GM19043 (cell line): ENCODE measurements around the gene TNN.

ENCODE experiments used
- ATAC-seq: cut with Tn5 transposase; IDR thresholded peaks from one replicate; pipeline ENCODE4 v1.9.1; 2021; ENCODE audit warnings: low read depth; ENCODE audit not compliant: unreplicated experiment

TNN gene

GRCh38 chr1:175145899-175146528 lies 78.4 kb downstream of the TNN start:
- ATAC-seq = no peak

- peak; percentile 50 for ATAC-seq
These were observed 79.0 kb downstream of the TNN start for GRCh38 chr1:175146529-175147213.

GRCh38 chr1:175147569-175147968 lies 79.9 kb downstream of the TNN start:
- ATAC-seq = no peak

GRCh38 chr1:175148068-175148467 lies 80.4 kb downstream of the TNN start:
- no peak for ATAC-seq

DNA sequence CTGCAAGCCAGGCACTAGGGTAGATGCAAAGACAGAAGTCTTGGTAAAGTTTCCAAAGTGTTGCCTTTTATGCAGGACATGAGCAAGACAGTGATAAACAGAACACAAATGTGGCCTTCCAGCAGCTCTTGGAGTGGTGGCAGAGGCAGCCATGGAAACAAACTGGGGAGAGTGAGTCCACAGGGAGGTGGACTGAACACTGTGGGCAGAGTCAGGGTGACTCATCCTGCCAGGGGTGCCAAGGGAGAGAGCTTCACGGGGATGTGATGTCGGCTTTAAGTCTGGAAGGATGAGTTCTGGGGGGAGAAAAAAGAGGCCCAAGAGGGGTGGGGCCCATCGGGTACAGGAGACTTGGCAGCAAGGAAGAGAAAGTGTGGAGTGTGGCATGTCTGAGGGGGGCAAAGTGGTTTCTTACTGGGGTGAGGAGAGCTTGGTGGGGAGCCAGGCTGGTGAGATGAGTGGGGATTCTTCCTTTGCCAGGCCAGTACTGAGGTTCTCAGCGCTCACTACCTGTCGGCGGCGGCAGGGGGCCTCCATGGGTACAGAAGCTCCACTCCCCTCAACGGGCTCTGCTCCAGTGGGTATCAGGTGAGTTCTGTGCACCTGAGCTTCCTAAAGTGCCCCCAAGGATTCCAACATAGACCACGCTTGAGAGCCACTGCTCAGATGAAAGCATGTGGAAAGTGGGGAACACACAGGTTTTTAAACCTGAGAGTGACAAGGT lies 83.1 kb downstream of the TNN start:
- no peak for ATAC-seq

GRCh38 chr1:175152006-175152652 lies 84.5 kb downstream of the TNN start:
- peak; percentile 61 for ATAC-seq

DNA sequence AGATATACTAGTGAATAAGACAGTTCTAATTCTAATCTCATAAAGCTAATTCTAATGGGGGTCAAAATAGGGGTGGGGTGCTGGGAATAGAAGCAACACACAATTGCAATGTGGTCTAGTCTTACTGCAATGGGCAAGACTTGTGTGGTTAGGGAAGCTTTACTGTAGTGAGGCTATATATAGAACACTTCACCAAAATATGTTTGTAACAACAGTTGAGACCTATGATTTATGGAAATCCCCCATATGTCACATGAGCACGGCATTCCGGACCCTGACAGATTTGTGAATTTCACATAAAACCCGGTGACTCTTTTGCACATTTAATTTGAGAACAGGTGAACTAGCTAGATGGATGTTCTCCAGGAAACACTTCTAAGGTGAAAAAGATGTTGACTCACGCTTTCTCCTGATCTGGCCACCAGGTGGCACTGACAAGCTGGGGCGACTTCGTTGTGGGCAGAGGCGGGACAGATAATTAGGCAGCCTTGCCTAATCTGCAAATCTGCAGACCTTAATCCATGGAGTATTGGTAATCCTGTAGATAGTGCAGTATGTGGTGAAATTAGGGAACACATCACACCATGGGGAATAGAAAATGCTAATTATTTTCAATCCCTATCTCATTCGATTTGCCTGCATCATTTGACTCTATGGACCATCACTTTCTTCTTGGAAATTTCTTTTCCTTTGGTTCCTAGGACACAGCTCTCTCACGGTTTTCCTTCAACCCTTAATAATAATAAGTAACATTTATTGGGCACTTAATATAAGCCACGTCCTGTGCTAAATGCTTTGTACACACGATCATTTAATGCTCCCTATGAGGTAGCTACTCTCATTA lies 87.2 kb downstream of the TNN start:
- ATAC-seq = no peak

DNA sequence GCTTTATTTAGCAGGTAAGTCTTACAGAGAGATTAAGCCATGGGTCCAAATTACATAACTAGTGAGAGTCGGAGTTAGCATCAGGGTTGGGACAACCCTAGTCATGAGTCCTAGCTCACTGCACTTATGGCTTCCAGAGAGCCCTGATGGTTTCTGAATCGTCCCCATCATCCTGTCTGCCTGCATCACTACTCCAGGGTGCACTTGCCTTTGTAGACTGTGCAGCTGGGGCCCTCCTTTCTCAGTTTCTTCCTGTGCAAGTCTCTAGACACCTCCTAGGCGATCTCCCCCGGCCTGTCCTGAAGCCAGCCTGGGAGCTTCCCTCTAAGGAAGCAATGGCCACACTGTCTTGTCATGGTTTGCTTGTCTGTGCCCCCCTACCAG lies 87.8 kb downstream of the TNN start:
- ATAC-seq = no peak

- ATAC-seq = no peak
These were observed 88.3 kb downstream of the TNN start for GRCh38 chr1:175155936-175156335.

DNA sequence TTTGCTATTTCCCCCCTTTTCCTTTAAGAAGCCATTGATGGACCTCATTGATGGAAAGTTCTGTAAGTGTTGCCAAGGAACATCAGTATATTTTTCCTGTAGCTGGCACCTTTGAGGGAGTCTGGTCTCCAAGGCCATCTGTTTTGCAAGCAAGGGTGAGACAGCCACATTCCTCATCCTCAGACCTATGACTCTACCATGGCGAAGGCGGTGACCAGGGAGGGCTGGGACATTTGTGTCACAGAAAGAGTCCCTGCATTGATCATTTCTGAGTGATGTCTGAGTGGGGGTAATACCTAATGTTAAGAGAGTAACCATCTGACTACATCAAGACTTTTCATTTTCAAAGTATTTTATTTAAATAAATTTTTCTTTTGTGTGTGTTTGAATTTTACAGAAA lies 89.6 kb downstream of the TNN start:
- ATAC-seq = no peak

- no peak for ATAC-seq
These were observed 90.5 kb downstream of the TNN start for GRCh38 chr1:175158170-175158591.

- ATAC-seq = no peak
These were observed 95.3 kb downstream of the TNN start for GRCh38 chr1:175162955-175163354.

GRCh38 chr1:175163702-175164101 lies 96.1 kb downstream of the TNN start:
- ATAC-seq = no peak

- ATAC-seq = no peak
These were observed 97.1 kb downstream of the TNN start for GRCh38 chr1:175164751-175165150.

DNA sequence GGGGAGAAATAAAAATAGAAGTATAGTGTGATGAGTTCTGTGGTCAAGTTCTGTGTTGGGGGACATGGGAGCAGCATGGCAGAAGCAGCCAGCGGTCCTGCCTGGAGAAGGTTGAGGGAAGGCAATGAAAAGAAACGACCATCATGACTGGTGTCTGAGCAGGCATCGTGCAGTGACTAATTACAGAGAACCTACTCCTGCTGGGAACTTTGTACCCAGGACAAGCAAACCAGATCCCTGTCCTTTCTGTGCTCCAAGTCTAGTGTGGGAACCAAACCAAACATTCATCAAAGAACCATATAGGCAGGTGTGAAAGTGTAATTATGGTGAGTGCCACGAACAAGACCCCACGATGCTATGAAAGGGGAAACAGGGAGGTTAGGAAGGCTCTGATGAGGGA lies 99.1 kb downstream of the TNN start:
- ATAC-seq = no peak

GRCh38 chr1:175167861-175168260 lies 100.2 kb downstream of the TNN start:
- ATAC-seq = no peak

GRCh38 chr1:175168782-175169181 lies 101.1 kb downstream of the TNN start:
- no peak for ATAC-seq

- ATAC-seq = no peak
These were observed 101.8 kb downstream of the TNN start for GRCh38 chr1:175169286-175170018.

DNA sequence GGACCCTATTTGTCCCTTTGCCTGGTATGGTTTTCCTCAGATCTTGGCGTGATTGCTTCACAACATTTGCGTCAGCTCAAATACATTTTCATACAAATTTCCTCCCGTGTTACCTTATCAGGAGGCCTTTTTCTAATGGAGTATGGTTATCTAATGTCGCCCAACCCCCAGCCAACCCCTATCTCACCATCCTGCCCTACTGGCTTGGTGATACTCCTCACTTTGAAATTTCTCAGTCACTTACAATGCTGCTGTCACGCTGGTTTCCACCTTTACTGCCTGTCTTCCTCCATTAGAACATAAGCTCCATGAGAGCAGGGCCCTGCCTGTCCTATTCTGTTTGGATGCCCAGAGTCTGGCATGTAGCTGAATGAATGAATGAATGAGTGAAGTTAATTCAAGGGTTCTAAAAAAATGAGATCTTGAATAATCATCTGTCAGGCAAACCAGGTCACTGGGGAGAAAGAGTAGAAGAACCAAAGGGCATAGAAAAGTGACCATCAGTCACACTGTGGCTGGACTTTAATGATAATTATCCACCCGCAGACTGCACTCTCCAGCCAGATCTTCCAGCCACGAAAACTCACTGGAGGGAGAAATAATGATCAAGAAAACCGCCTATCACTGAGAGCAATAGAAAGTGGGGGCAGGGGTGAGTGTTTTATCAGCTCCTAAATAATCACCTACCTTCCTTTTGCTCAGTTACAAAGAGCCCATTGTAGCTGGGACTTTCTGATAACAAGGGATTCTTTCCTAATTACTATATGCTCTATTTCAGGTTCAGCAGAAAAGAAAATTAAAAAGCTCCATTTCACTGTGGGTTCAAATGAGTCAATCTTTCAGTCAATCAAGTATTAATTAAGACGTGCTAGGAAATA lies 103.6 kb downstream of the TNN start:
- no peak for ATAC-seq
